GM19467 (cell line): ENCODE data around the gene CTF1.
A peak's percentile ranks its signal among the peaks of the same experiment; 100 is the strongest.

ENCODE experiments used
- ATAC-seq: cut with Tn5 transposase; IDR thresholded peaks from one replicate; pipeline ENCODE4 v1.9.1; 2021; ENCODE audit warnings: mild to moderate bottlenecking, moderate library complexity; ENCODE audit not compliant: unreplicated experiment

Gene CTF1

DNA sequence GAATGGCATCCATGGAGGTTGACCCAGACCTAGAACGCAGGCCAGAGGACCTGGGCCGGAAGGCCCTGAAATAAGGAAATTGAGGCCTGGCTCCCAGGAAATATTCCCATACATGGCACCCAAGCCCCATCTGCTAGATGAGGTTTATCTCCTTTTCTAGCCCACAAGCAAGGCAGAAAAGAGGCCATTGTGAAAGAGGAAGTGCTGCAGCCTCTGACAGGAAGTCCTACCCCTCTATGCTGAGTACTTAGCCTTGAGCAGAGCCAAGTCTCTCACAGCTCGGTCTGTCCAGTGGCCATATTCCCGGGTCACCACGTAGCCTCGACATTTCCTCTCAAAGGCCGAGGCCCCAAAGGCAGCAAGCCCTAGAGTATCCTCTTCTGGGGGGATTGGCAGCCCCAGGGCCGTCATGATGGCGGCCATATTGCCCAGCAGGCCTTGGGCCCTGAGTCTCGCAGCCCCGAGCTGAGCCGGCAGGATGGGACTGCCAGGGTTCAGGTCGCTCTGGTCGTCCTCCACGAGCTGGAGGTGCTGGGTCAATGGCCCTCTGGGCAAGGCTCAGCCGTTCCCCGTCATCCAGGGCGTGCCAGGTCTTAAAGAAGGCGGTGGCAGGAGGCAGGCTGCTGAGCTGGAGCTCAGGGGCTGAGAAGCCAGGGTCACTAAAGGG, 7.8 kb downstream of the CTF1 start:
- ATAC-seq = no peak

DNA sequence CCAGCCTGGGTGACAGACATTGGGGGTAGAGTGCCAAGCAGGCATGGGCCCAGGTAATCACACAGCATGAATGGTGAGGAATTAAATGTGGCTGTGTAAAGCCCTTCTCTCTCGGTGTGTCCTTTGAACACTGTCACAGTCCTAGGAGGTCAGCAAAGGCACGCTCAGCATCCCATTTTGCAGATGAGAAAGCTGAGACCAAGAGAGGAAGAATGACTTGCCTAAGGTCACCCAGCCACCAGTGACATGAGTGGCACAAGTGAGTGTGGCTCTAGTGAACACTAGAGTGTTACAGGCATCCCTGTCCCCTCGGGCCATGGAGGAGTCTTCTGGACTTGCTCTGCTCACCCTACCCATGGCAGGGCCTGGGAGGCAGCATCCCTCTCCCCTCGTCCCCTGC, 10.7 kb downstream of the CTF1 start:
- ATAC-seq = no peak

DNA sequence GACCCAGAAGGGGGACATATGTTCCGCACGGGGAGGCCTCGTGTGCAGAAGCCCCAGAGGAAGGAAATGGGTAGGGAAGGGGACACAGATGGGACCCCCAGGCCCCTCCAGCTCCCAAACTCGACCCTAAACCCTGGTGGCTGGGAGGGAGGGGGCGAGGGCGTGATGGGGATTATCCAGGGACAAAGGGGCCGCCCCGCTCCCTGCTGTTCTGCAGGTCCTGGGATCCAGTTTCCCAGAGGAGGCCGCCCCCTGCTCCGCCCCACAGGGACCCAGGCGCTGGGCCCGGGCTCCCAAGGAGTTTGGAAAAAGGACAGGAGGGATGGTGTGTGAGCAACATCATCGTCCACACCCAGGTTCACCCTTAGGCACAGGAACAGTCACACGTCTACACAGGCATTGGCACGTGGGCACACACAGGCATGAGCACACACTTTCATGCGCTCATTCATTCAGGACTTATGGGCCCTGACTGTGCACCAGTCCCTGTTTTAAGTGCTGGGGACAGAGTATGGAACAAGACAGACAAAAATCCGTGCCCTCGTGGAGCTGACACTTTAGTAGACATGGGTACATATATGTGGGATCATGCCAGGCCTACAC, 14.1 kb downstream of the CTF1 start:
- ATAC-seq = no peak

DNA sequence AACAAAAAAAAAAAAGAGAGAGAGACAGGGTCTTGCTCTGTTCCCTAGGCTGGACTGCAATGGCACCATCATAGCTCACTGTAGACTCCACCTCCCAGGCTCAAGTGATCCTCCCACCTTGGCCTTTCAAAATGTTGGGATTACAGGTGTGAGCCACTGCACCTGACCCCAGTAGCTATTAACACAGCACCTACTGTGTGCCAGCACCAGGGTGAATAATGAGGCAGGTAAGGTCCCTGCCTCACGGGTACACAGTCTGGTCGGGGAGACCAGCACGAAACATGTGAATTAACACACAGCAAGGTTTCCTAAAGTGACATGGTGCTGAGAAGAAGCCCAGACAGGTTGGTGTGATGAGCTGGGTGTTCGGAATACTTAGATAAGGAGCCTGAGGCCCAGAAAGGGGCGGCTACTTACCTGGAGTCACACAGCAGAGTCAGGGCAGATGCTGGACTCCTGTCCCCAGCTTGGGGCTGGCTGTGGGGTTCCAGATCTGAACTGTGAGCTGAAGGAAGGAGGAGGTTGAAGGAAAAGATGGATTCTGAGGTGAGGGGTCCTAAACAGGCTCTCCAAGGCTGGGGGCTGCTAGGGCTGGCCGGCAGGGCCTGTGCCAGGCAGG, 16.5 kb downstream of the CTF1 start:
- ATAC-seq = no peak

DNA sequence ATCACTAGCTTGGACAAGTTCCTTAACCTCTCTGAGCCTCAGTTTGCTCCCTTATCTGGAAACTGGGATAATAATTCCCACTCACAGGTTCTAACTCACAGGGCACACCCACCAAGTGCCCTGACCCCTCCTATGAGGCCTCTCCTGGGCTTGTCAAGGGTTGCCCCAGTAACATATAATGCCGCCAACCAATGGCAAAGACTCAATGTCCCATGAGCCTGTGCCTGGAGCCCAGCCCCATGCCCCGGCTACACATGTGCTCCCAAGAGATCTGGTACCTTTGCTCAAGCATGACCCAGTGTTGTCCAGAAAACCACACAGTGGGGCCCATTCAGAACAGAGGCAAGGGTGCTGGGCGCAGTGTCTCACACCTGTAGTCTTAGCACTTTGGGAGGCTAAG, 18.4 kb downstream of the CTF1 start:
- no peak for ATAC-seq

DNA sequence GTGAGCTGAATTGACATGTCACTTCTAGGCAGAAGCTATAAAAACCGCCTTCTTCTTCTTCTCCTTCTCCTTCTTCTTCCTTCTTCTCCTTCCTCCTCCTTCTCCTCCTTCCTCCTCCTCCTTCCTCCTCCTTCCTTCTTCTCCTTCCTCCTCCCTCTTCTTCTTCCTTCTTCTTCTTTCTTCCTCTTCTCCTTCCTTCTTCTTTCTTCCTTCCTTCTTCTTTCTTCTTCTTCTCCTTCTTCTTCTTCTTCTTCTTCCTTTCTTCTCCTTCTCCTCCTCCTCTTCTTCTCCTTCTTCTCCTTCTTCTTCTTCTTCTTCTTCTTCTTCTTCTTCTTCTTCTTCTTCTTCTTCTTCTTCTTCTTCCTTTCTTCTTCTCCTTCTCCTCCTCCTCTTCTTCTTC, 22.2 kb downstream of the CTF1 start:
- ATAC-seq = no peak

DNA sequence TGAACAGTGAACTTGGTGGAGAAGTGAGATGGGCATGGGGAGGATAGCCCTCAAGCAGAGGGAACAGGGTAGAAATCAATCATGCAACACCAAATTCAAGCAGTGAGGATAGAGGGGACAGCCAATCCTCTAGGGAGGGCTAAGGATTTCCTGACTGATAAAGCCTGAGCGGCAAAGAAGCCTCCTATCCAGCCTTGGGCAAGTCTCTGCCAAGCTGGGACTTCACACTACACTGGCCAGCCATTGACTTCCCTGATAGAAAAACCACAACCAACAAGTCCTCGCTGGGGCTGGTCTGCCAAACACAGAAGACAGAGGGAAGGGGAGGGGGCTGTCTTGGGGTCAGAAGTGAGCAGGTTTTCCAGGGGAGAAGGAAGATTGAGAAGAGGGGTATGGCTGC, 24.5 kb downstream of the CTF1 start:
- ATAC-seq = no peak

DNA sequence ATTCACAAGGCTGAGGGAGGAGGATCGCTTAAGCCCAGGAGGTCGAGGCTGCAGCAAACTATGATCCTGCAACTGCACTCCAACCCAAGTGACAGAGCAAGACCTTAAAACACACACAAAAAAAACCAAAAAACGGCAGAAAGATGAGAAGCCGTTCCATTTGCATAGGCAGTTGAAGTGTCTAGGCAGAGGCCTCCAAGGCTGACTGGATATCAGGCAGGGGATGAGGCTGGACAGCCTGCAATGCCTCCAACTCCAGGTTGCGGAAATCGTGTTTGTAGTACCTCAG, 25.0 kb downstream of the CTF1 start:
- ATAC-seq = no peak

DNA sequence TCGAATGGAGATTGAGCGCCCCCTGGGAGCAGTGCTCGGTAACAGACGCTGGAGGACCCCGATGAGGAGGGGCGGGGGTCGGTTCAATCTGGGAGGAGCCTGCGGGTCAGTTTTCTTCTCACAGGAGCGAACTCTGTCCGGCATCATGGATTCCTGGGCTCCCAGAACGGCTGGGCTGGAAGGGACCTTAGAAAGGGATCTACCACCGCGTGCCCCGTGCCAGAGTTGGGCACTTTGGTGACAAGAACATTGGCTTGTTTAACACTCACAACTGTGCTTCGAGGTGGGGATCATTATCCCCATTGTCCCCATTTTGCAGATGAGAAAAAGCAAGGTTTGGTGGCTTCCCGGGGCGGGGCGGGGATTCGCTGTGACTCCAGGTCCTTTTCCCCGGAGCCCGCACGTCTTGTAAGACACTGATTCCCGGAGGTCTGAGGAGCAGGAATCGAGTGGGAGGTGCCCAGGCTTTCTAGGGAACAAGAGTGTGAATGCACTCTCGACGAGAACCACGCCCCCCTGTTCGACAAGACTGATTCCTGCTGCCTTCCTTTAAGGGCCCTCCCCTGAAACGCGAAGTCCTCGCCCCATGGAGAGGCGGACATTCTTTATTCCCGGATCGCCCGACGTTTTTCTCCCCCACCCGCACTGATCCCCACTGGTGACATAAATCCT, 25.5 kb downstream of the CTF1 start:
- no peak for ATAC-seq

DNA sequence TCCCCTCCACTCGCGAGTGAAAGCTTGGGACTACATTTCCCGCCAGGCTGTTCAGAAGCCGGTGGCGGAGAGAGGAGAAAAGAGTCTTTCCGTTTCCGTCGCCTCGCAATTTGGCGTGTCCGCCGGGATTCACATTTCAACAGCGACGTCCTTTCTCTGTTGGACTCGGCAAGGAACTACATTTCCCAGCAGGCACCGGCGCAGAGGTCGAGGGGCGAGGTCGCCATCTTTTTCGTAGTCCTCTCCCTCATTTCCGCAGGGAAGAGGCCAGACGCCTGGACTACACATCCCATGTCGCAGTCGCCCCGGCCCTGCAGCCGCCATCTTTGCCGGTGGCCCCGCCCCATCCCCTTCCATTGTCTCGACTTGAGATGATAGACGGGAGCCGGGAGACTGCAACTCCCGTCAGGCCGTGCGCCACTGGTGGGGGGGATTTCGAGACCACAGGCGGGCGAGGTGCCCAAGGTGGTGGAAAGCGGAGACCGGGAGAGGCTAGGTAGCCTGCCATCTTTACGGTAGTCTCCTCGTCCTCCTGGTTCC, 26.1 kb downstream of the CTF1 start:
- peak; percentile 77 for ATAC-seq

DNA sequence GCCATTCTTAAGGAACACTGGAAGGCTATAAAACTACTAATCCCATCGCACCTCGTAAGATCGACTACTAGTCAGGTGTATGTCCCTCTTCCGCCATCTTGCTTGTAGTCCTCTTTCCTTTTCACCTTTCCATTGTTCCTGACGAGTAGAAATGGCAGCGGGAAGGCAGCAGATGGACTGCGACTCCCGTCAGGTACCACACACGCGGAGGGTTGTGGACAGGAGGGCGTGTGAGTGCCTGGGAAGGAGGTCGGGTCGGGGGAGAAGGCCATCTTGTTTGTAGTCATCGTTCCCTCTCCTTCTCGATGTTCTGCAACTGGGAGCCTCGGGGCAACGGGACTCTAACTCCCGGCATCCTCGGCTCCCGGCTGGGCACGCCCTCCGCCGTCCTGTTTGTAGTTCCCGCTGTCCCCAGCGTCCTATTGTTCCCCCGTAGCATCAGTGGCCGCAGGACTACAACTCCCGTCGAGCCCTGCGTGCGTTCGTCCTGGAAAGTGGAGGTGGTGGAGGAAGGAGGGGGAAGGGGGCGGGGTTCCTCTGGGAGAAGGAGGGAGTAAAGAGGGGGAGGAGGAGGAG, 26.6 kb downstream of the CTF1 start:
- ATAC-seq = peak; percentile 59

DNA sequence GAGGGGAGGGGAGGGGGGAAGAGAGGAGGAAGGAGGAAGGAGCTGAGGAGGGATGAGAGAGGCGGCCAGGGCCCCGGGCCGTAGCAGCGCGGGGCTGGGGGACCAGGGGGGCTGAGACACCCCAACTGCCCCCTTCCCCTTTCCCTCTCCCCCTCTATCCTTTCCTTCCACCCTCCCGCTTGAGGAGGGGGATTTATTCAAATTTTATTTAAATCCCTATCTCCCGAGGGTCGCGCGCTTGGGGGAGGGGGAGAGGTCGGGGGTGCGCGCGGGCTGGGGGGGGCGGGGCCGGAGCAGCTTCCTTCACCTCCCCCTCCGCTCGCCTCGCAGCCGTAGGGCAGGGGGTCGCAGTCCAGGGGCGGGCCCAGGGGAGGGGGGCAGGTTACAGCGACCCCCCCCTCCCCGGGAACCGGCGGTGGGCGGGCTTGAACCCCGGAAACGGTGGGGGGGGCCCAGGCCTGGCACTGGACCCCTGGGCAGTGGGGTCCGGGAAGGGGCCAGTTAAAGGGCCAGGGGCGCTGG, 27.2 kb downstream of the CTF1 start, which contains the start of gene FBXL19:
TSS of gene FBXL19 (plus strand) at position 19 of the 522 bp plus-strand sequence. CDS start 2,183 bp downstream, outside the sequence.
- no peak for ATAC-seq

DNA sequence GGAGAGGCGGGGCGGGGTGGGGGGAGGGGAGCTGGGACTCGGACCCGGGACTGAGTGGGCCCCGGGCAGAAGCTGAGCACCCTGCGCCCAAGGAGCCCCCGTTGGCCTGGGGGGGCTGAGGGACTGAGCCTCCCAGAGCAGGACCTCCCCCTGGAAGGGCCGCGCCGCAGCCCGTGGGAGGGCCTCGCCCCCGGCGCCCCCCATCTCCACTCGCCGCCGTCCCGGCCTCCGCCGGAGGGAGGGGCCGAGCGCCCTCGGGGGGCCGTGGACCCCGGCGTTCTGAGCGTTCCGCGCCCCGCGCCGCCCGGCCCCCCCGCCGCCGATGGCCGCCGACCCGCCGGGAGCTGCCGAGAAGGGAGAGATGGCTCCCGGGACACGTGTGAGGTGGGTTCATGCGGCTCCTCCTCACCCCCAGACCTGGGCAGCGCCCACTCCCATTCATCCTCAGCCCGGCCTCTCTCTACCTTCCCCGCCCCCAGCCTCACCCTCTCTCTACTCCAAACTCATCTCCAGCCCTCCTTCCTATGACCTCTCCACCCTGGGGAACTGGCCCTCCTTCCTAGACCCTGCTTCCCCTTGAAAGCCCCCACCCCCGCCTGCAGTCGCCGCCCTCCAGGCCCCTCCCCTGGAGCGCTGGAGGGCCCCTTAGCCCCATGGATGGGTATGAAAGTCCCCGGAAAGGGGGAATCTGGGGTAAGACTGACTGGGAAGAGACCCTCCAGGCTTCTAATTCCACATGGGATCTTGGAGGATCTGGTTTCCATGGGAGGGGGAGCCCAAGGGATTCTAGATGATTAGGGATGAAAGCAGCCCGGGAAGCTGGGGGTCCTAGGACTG, 27.9 kb downstream of the CTF1 start:
- ATAC-seq = no peak

DNA sequence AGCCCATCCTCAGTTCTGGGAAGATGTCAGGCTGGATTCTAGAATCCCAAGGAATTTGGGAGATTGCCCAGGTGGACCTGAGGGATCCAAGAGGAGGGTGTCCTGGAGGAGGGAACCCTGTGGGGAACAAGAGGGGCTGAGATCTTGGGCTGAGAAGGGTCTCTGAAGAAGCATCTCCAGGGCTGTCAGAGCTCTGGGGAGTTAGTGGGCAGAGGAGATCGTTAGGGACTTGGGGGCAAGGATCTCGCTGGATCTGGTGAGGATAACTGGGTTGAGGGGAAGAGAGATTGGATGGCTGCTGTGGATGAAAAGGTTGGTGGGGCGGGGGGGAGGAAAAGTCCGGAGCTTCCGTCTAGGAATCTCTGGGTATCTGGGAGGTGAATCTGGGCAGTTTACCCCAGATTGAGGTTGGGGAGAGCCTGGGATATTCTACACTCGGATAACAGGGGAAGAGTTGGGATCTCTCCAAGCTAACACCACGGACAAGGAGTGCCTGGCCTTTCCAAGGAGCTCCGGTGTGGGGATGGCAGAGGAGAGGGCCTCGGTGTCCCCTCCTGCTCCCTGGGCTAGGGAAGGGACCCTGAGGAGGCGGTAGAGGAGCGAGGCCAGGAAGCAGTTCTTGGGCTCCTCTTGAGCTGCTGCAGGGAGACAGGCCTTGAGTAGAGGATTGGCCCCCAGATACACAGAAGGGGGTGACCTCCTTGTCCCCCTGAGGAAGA, 28.7 kb downstream of the CTF1 start:
- ATAC-seq = no peak

DNA sequence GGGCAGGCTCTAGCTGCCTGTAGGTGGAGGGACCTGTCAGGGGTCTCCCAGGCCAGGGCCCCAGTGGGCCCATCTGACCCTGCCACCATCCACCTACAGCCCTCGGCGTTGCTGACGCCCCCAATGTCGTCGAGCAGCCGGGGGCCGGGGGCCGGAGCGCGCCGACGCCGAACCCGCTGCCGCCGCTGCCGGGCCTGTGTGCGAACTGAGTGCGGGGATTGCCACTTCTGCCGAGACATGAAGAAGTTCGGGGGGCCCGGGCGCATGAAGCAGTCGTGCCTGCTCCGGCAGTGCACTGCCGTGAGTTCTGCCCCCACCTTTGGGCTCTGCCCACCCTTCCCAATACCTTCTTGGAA, 29.2 kb downstream of the CTF1 start:
- ATAC-seq = no peak

DNA sequence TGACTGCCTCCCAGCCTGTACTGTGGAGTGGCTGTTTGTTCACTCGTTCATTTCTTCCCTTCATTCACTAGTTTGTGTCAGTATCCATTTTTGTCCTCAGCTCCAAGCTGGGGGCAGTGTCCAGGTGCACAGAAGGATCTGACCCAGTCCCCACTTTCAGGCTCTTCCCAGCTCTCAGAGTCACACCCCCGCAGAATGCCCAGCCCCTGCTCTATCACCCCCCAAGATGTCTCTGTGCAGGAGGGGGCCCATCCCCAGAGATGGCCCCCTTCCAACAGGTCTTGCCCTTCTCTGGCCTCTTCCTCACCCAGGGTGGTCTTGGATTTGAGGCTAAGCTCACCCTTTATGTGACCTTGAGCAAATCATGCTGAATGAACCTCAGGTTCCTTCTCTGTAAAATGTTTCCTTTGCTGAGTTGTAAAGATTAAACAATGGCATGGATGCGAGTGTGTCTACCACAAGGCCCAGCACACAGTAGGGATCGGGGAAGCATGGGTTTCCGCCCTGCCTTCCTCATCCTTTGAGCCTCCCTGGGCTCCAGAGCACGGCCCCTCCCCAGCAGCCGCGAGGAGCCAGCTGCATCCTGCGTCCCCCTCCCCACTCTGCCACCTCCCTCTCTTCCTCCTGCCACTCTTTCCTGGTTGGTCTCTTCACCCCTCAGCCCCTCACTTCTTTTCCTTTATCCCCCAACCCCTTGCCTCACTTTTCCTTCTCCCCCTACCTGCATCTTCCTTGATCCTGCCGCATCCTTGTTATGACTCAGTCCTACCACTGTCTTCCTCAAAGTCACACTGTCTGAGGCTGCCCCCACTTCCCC, 29.8 kb downstream of the CTF1 start:
- no peak for ATAC-seq

DNA sequence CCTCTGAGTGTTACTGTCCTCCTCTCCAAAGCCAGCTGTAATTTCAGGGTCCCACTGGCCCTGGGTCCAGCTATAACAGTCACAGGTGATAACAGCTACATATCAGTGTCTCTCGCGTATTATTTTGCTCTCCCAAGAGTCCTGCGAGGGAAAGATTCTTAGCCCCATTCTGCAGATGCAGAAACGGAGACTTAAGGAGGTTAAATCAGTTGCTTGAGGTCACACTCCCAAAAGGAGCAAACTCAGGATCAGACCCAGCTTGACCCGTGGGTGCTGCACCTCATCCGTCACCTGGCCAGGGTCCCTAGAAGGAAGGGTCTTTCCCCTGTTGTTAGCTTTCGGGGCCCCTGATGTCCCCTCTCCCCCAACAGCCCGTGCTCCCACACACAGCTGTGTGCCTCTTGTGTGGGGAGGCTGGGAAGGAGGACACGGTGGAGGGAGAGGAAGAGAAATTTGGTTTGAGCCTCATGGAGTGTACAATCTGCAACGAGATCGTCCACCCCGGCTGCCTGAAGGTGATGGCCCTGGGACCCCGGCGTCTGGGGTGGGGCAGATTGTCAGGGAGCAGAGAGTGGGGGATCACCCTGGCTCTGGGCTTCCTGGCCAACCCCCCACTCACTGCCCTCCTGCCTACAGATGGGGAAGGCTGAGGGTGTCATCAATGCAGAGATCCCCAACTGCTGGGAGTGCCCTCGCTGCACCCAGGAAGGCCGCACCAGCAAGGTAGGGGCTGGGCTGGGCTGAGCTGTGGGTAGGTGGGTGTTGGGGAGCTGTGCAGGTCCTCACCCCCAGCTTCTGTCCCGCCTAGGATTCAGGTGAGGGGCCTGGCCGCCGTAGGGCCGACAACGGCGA, 30.7 kb downstream of the CTF1 start:
- ATAC-seq = no peak

DNA sequence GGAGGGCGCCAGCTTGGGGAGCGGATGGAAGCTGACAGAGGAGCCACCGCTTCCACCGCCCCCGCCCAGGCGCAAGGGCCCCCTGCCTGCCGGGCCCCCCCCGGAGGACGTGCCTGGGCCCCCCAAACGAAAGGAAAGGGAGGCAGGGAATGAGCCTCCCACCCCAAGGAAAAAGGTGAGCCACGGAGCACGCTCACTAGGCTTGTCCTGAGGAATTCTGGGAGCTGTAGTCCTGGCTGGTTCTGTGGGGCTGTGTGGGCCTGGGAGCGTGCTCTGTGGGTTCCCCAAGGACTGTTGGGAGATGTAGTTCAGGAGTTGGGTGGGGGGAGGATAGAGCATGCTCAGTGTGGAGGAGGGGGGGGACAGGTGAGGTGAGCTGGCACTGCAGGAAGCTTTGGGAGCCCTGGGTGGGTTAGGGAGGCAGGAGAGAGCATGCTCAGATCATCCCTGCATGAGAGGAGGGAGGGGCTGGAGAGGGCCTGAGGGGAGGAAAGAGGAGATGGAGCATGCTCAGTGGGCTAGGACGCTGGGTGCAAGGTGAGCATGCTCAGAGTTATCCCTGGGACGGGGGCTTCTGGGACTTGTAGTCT, 31.5 kb downstream of the CTF1 start:
- ATAC-seq = no peak
